ES-I3 (cell line): Measurements from ENCODE around the gene ENGASE.
"Not testable (repeated sequence)": the region's sequence is repeated elsewhere in the genome, so short reads cannot be mapped to it uniquely, and the experiment has no call there.

Experiments used
- H3K36me3 ChIP-seq: 2 replicates; pipeline ENCODE4 v1.6.1; 2013; ENCODE audit warnings: mild to moderate bottlenecking, low read length, control low read depth, moderate library complexity; ENCODE audit not compliant: insufficient read depth
- H3K4me1 ChIP-seq: 2 replicates; pipeline ENCODE4 v1.6.1; 2013; ENCODE audit warnings: mild to moderate bottlenecking, control low read depth, low read length; ENCODE audit not compliant: insufficient read depth
- H3K9ac ChIP-seq: 2 replicates; pipeline ENCODE4 v1.6.1; 2013; ENCODE audit warnings: low read depth, mild to moderate bottlenecking, low read length, moderate library complexity
- H3K9me3 ChIP-seq: 2 replicates; pipeline ENCODE4 v1.6.1; 2013; ENCODE audit warnings: mild to moderate bottlenecking, low read length, moderate library complexity; ENCODE audit not compliant: control insufficient read depth, insufficient read depth

The ENGASE gene

GRCh38 chr17:79074649-79075445 is at the start of gene ENGASE:
TSS of gene ENGASE (plus strand) at chr17:79074824. CDS start at chr17:79074945, 121 bp downstream.
- H3K9me3 ChIP-seq: no peaks in the 10 kb centered on the region
- H3K9ac ChIP-seq: peak within 1 kb of the TSS; percentile 79
- H3K36me3 ChIP-seq: peaks cover 7% of the 10 kb centered on the region; the same call in 1 of the 2 replicates
- peaks cover 5% of the 10 kb centered on the region; the same call in 1 of the 2 replicates for H3K4me1 ChIP-seq

DNA sequence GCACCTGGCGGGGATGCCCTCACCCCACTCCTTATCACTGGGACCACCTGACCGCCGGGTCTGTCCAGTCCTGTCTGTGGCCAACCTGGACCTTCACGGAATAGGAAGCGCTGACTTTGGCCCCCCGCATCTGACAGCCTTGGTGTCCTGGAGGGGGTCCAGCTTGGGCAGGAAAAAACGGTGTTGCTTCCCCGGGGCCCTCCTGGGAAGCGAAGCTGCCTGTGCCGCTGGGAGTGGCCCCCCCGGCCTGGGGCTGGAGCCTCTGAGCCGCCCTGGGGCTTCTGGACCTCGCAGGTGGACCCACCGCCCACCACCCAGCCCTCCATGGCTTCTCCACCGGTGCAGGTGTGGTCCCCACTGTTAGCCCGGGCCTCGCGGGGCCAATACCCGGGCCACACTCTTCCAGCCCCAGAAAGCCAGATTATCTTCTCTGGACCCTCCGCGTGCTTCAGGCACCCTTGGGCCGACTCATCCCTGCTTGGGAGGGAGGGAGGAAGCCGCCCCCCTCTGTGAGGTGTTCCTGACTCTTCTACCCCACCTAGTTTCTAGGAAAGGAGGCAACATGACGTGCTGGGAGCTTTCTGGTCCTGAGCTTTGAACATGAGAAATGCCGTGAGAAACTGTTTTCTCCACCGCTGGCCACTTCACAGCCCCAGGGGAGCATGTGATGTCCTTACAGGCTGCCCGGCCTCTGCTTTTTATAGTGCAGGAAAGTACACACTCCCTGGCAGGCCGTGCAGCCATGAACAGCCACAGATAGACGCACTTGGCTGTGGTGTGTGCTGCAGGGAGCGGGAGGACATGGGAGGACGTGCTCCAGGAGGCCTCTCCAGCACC is 49.5 kb upstream of the ENGASE start:
- Histone ChIP-seq H3K9ac (peak overlapping the region; percentile 64; the same call in 1 of the 2 replicates), H3K4me1 (no peaks in the 10 kb centered on the region; the same call in 1 of the 2 replicates), H3K36me3 (no peaks in the 10 kb centered on the region), H3K9me3 (no peaks in the 10 kb centered on the region)

DNA sequence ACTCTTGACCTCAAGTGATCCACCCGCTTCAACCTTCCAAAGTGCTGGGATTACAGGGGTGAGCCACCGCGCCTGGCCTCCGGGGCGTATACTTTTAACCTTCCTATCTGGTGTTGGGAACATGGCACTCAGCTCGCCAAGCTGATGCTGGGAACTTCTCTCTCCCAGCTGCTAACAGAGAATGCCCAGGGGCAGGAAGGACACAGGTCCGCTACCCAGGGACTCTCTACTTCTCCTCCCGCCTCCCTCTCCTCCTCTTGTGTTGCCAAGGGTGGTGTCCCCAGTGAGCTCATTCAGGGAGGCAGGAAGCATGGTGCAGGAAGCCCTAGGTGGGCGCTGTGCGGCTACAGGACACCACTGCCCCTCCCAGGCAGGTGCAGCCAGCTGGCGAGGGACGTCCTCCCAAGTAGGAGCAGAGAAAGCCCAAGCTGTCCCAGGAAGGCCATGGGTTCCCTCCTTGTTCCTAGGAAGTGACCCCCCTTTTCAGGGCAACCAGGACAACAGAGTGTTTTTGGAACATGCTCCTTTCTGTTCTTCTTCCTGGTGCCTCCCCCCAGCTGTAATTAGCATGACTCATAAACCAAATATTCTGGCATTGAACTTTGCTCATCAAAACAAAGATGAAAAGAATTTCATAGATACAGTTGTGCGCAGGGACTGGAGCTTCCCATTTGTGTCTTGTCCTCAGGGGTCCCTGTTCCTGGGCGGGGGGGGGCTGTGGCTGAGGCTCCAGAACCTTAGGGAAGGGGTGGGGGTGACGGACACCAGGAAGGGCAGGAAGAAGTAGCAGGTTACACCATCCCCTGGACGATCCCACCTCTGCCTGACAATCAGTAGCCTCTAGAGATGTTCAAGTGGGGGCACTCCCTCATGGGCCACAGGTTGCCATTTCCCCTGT is 48.0 kb upstream of the ENGASE start:
- no peaks in the 10 kb centered on the region for H3K36me3 ChIP-seq
- no peaks in the 10 kb centered on the region; the same call in 1 of the 2 replicates for H3K4me1 ChIP-seq
- H3K9ac ChIP-seq: no peak overlapping the region
- H3K9me3 ChIP-seq: no peaks in the 10 kb centered on the region

GRCh38 chr17:79027274-79027924 is 47.2 kb upstream of the ENGASE start:
- Histone ChIP-seq H3K4me1 (no peaks in the 10 kb centered on the region; the same call in 1 of the 2 replicates), H3K36me3 (no peaks in the 10 kb centered on the region), H3K9me3 (no peaks in the 10 kb centered on the region), H3K9ac (no peak overlapping the region)

- H3K9ac ChIP-seq: no peak overlapping the region
- H3K9me3 ChIP-seq: no peaks in the 10 kb centered on the region
- no peaks in the 10 kb centered on the region; the same call in 1 of the 2 replicates for H3K4me1 ChIP-seq
- H3K36me3 ChIP-seq: no peaks in the 10 kb centered on the region
Observed at GRCh38 chr17:79027925-79028491, 46.6 kb upstream of the ENGASE start.

- Histone ChIP-seq H3K36me3 (no peaks in the 10 kb centered on the region), H3K9ac (no peak overlapping the region), H3K4me1 (no peaks in the 10 kb centered on the region; the same call in 1 of the 2 replicates), H3K9me3 (no peaks in the 10 kb centered on the region)
Observed at GRCh38 chr17:79028496-79029326, 45.9 kb upstream of the ENGASE start.

DNA sequence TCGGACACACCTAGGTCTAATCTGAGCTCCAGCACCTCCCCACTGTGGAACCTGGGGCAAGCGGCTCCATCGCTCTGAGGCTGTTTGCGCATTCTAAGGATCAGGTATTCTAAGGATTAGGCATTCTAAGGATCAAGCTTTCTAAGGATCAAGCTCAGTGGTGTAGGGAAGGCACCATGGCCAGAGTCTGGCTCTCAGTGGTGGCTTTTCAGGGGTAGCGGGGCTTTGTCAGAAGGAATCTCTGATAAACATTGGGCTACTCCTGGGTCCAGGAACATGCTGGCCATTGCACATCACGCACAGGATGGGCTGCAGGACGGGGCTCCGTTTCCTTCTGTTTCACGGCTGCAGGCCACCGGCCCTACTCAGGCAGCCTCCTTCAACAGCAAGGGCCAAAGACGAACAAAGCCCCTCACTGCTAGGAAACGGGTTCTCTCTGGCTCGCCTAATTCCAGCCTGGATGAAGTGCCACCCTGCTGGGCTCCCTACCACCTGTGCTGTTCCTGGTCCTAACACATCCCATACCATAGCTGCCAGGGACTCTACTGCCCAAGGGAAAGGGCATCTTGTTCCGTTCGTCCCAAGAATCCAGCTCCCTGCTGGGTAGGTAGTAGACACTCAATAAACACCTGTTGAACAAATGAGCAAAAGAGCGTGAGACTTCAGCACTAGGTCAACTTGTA is 45.2 kb upstream of the ENGASE start:
- no peaks in the 10 kb centered on the region for H3K36me3 ChIP-seq
- no peak overlapping the region for H3K9ac ChIP-seq
- H3K9me3 ChIP-seq: no peaks in the 10 kb centered on the region
- no peaks in the 10 kb centered on the region; the same call in 1 of the 2 replicates for H3K4me1 ChIP-seq

- not testable (repeated sequence) for H3K4me1 ChIP-seq, H3K36me3 ChIP-seq, H3K9ac ChIP-seq, H3K9me3 ChIP-seq
Observed at GRCh38 chr17:79030636-79031035, 44.0 kb upstream of the ENGASE start.

GRCh38 chr17:79031996-79032875 is 42.4 kb upstream of the ENGASE start:
- Histone ChIP-seq H3K9ac (no peak overlapping the region), H3K4me1 (no peaks in the 10 kb centered on the region; the same call in 1 of the 2 replicates)

DNA sequence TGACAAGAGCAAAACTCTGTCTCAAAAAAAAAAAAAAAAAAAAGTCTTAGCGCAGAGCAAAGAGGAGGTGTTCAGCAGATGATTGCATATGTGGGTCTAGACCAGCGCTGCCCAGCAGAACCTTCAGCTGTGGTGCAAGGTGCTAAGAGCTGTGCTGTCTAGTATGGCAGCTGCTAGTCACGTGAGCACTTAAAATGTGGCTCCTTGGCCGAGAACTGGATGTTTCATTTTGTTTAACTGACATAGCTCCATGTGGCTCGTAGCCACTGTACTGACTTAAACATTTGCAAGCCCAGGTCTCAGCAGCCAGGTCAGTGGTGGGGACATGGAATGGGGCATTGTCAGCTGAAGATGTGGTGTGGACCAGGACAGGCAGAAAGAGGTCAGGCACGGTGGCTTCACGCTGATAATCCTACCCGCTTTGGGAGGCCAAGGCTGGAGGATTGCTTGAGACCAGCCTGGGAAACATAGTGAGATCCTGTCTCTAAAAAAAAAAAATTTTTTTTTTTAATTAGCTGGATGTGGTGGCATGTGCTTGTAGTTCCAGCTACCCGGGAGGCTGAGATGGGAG is 41.5 kb upstream of the ENGASE start:
- Histone ChIP-seq H3K9me3 (no peaks in the 10 kb centered on the region), H3K9ac (no peak overlapping the region), H3K36me3 (no peaks in the 10 kb centered on the region), H3K4me1 (no peaks in the 10 kb centered on the region)

More at GRCh38 chr17:79031996-79032875, 42.4 kb upstream of the ENGASE start:
- Histone ChIP-seq H3K9me3 (no peaks in the 10 kb centered on the region), H3K36me3 (no peaks in the 10 kb centered on the region)

DNA sequence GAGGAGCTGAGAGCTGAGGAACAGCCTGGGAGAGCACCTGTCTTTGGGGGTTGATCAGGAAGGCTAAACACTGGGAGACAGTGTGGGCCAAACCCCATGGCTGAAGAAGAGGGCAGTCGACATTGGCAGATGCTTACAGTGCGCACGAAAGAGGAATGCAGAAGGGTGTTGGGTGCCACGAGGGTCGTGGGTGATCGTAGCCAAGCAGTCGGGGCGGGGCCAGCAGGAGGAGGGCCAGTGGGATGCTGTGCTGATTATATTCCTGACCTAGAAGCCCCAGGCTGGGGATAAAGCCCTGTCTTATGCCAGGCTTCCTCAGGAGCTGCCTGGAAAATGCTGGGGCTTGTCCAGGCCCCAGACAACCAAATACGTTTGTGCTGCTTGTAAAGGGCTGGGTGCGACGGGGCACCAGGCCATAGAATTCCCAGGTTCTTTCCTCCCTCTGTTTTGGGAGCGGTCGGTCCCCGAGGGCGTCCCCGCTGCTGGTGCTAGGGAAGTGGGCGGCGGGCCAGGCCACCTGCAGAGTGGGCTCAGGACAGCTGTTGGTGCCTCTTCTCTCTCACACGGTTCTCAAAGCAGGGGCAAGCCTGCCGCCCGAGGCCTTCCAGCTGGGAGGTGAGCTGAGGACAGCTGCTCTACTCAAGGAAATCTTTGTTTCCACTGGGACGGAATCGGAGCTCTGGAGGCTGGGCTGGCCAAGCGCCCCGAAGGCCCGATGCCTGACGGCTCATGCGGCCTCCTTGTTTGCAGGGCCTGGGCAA is 40.7 kb upstream of the ENGASE start:
- Histone ChIP-seq H3K4me1 (no peaks in the 10 kb centered on the region), H3K9me3 (no peaks in the 10 kb centered on the region), H3K36me3 (no peaks in the 10 kb centered on the region), H3K9ac (no peak overlapping the region)
